Renal cortex interstitium (tissue), 11 donors: ENCODE measurements around the gene C16orf90. TPM values are rescaled to one million over a fixed set of nuclear protein-coding genes. Genes with fewer than 3 reads are reported as not detected.

Experiments used
- DNase-seq, 11 donors: peaks; one replicate each; pipeline ENCODE4 v3.0.0-alpha.2; 2013; ENCODE audit warnings: low read depth in 9 of 11, low spot score in 4 of 11; ENCODE audit errors: extremely low read depth in 1 of 11
- polyA plus RNA-seq, 3 donors: library from polyadenylated mRNA; unstranded; fragments of 120-200 nt; gene quantifications; one replicate each; pipeline ENCODE4 v1.2.1, GENCODE V29; 2013; ENCODE audit not compliant: insufficient read length in 3 of 3

Gene C16orf90
- polyA plus RNA-seq, 3 donors: 0.22 to 0.33 TPM; not detected in 1

DNA sequence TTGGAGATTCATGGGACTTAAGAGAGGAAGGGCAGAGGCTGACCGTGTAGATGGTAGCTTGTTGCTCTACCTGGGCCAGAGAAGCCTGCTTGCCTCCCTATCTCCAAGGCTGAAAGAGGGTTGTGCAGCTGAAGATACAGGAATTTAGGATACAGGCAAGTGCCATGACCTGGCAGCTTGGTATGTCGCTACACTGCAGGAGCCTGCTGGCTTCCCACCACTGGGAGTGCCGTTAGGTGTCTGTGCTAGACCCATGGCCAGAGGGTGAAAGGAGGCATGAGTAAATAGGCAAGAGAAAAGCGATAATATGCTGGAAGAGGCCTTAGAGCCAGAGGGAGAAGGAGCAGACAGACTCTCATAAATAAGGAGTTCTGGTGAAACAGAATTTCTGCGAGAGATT lies 41.2 kb downstream of the C16orf90 start:
- DNase-seq: no peak

DNA sequence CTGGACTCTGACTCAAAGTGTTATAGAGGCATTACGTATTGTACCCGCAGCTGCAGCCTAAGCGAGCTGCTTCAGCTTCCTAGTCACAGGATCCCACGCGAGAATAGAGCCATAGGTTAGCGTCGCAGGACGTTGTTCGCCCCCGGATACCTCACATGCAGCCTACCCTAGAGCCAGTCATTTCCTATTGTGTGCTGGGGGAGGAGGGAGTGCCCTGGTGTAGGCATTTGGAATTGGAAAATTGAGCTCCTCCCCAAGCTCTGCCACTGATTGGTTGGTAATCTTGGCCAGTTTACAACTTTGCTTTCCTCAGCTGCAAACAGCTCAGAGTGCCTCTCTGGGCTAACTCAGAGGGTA lies 51.3 kb downstream of the C16orf90 start:
- no peak for DNase-seq

Other genes with a start within 250 kb of the C16orf90 start
- gene MEFV, start 238.9 kb downstream of the C16orf90 start, polyA plus RNA-seq: under 1 TPM; 0.19 to 0.47 (median 0.24) TPM
- gene ZNF263, start 212.0 kb downstream of the C16orf90 start, polyA plus RNA-seq: 10 to 100 TPM; 46.9 to 50.4 (median 49.5) TPM
- 10 to 100 TPM; 11.1 to 13.7 (median 13.5) TPM for gene TIGD7, start 190.1 kb downstream of the C16orf90 start, polyA plus RNA-seq
- gene ZNF75A, start 190.0 kb downstream of the C16orf90 start, polyA plus RNA-seq: 10 to 100 TPM; 46.3 to 60.4 (median 59.3) TPM
- gene OR2C1, start 139.6 kb downstream of the C16orf90 start, polyA plus RNA-seq: 1 to 10 TPM in 1 of 3 donors, under 1 TPM in 2; 0.59 to 1.1 (median 0.59) TPM
- 10 to 100 TPM; 15.9 to 26.4 (median 17.2) TPM for gene ZSCAN32, start 94.5 kb downstream of the C16orf90 start, polyA plus RNA-seq
- gene ZNF174, start 94.3 kb downstream of the C16orf90 start, polyA plus RNA-seq: 10 to 100 TPM; 13.5 to 15.5 (median 15.1) TPM
- gene ZNF597, start 52.0 kb downstream of the C16orf90 start, polyA plus RNA-seq: 1 to 10 TPM; 3.7 to 4.9 (median 3.7) TPM
- gene NAA60, start 51.8 kb downstream of the C16orf90 start, polyA plus RNA-seq: 10 to 100 TPM; 65.1 to 70.8 (median 68.9) TPM
- 10 to 100 TPM; 50.8 to 61.4 (median 59.9) TPM for gene CLUAP1, start 5.5 kb upstream of the C16orf90 start, polyA plus RNA-seq
- 1 to 10 TPM; 1.6 to 2.1 (median 1.9) TPM for gene NLRC3, start 81.9 kb upstream of the C16orf90 start, polyA plus RNA-seq
- gene SLX4, start 116.1 kb upstream of the C16orf90 start, polyA plus RNA-seq: 1 to 10 TPM; 4.9 to 7.3 (median 5.7) TPM
- gene DNASE1, start 159.2 kb upstream of the C16orf90 start, polyA plus RNA-seq: 10 to 100 TPM; 21.1 to 44.8 (median 31.0) TPM
- 100 to 1,000 TPM; 105 to 107 (median 107) TPM for gene TRAP1, start 222.0 kb upstream of the C16orf90 start, polyA plus RNA-seq